T-helper 1 cell treated with Interleukin-12 subunit alpha and Interleukin-12 subunit beta and Interleukin-4 antibody, amounts not matched to agents 30 ng/mL and 1 ng/mL, for 36 hours (primary cell): ENCODE data around the gene SACM1L. TPM values are rescaled to one million over a fixed set of nuclear protein-coding genes. Genes with fewer than 3 reads are reported as not detected.
"Not testable (repeated sequence)": the region's sequence is repeated elsewhere in the genome, so short reads cannot be mapped to it uniquely, and the experiment has no call there.

Experiments used
- intact Hi-C: fragments of 100-400 bp; cut with micrococcal nuclease; formaldehyde crosslinking; loops from one replicate; pipeline ENCODE4 v1.15.1; 2024
- total RNA-seq: library from RNA; stranded (reverse); gene quantifications from 2 replicates; pipeline ENCODE4 v1.2.3, GENCODE V29; 2022

SACM1L gene
- total RNA-seq, 1 donor from 2014 or later = 78.0 TPM

GRCh38 chr3:45690336-45691035, 1.3 kb downstream of the SACM1L start:
- intact Hi-C loops = loop anchor here (5.0 kb wide), 3 partner anchors 227 to 682 kb away; partner anchors contain the start of gene CCR5

GRCh38 chr3:45691842-45692241, 2.6 kb downstream of the SACM1L start:
- intact Hi-C loops = loop anchor here (5.0 kb wide), 3 partner anchors 225 to 680 kb away; partner anchors contain the start of gene CCR5

GRCh38 chr3:45692866-45693265, 3.7 kb downstream of the SACM1L start:
- intact Hi-C loops = loop anchor here (1.0 to 5.0 kb wide), 4 partner anchors 224 to 679 kb away; partner anchors contain the start of genes CCR5 and LARS2

GRCh38 chr3:45693941-45694521, 4.8 kb downstream of the SACM1L start:
- intact Hi-C loops = loop anchor here (1.0 to 5.0 kb wide), 5 partner anchors 30 to 678 kb away; partner anchors contain the start of genes CCR5 and LARS2

GRCh38 chr3:45695166-45695565, 6.0 kb downstream of the SACM1L start:
- intact Hi-C loops = not testable (repeated sequence)

GRCh38 chr3:45700570-45701073, 11.4 kb downstream of the SACM1L start:
- intact Hi-C loops = no loop called here

- intact Hi-C loops = no loop called here
Observed at GRCh38 chr3:45701172-45701867, 12.1 kb downstream of the SACM1L start.

GRCh38 chr3:45704301-45704943, 15.2 kb downstream of the SACM1L start:
- intact Hi-C loops = no loop called here

GRCh38 chr3:45705839-45706808, 16.9 kb downstream of the SACM1L start:
- intact Hi-C loops = no loop called here

- intact Hi-C loops = no loop called here
Observed at GRCh38 chr3:45711931-45712330, 22.7 kb downstream of the SACM1L start.

GRCh38 chr3:45712434-45713110, 23.4 kb downstream of the SACM1L start:
- intact Hi-C loops = no loop called here

GRCh38 chr3:45715945-45716344, 26.7 kb downstream of the SACM1L start:
- intact Hi-C loops = no loop called here

GRCh38 chr3:45716790-45717336, 27.7 kb downstream of the SACM1L start:
- intact Hi-C loops = no loop called here

- intact Hi-C loops = no loop called here
Observed at GRCh38 chr3:45719655-45720487, 30.7 kb downstream of the SACM1L start.

- intact Hi-C loops = no loop called here
Observed at GRCh38 chr3:45724911-45725310, 35.7 kb downstream of the SACM1L start.

GRCh38 chr3:45729614-45730013, 40.4 kb downstream of the SACM1L start:
- intact Hi-C loops = no loop called here

- intact Hi-C loops = no loop called here
Observed at GRCh38 chr3:45730409-45731154, 41.4 kb downstream of the SACM1L start.

- intact Hi-C loops = no loop called here
Observed at GRCh38 chr3:45736707-45737106, 47.5 kb downstream of the SACM1L start.
